ENCODE measurements around the gene CEACAM19.
"Not testable (repeated sequence)": the region's sequence is repeated elsewhere in the genome, so short reads cannot be mapped to it uniquely, and the experiment has no call there.

Gene CEACAM19

GRCh38 chr19:44675521-44675920, 4.2 kb downstream of the CEACAM19 start:
- DNase-seq (ENCODE audit: low spot score), result no peak

- DNase-seq (ENCODE audit: low spot score), result no peak
Measured at GRCh38 chr19:44677019-44677811, 5.9 kb downstream of the CEACAM19 start.

- no peak for DNase-seq (ENCODE audit: low spot score)
Measured at GRCh38 chr19:44680536-44680935, 9.3 kb downstream of the CEACAM19 start.

GRCh38 chr19:44681992-44682790, 10.9 kb downstream of the CEACAM19 start:
- no peak for DNase-seq (ENCODE audit: low spot score)

GRCh38 chr19:44682807-44683206, 11.5 kb downstream of the CEACAM19 start:
- DNase-seq (ENCODE audit: low spot score), result no peak

- no peak for DNase-seq (ENCODE audit: low spot score)
Measured at GRCh38 chr19:44683434-44684210, 12.3 kb downstream of the CEACAM19 start.

- DNase-seq (ENCODE audit: low spot score), result not testable (repeated sequence)
Measured at GRCh38 chr19:44684396-44684795, 13.1 kb downstream of the CEACAM19 start.

- DNase-seq (ENCODE audit: low spot score), result peak; percentile 25
Measured at GRCh38 chr19:44684892-44685863, 13.9 kb downstream of the CEACAM19 start.

- DNase-seq (ENCODE audit: low spot score), result peak; percentile 38
Measured at GRCh38 chr19:44685877-44686276, 14.6 kb downstream of the CEACAM19 start.

GRCh38 chr19:44686896-44687295, 15.6 kb downstream of the CEACAM19 start:
- DNase-seq (ENCODE audit: low spot score), result no peak

GRCh38 chr19:44687888-44688287, 16.6 kb downstream of the CEACAM19 start:
- no peak for DNase-seq (ENCODE audit: low spot score)

- DNase-seq (ENCODE audit: low spot score), result peak; percentile 32
Measured at GRCh38 chr19:44689290-44690130, 18.2 kb downstream of the CEACAM19 start.

- no peak for DNase-seq (ENCODE audit: low spot score)
Measured at GRCh38 chr19:44690131-44690440, 18.8 kb downstream of the CEACAM19 start.

- DNase-seq (ENCODE audit: low spot score), result no peak
Measured at GRCh38 chr19:44692379-44692721, 21.1 kb downstream of the CEACAM19 start.

GRCh38 chr19:44694184-44694579, 22.9 kb downstream of the CEACAM19 start:
- no peak for DNase-seq (ENCODE audit: low spot score)

- no peak for DNase-seq (ENCODE audit: low spot score)
Measured at GRCh38 chr19:44696939-44697669, 25.8 kb downstream of the CEACAM19 start.

- DNase-seq (ENCODE audit: low spot score), result no peak
Measured at GRCh38 chr19:44697670-44698034, 26.4 kb downstream of the CEACAM19 start.

GRCh38 chr19:44698492-44699201, 27.4 kb downstream of the CEACAM19 start, which contains the start of gene CEACAM16:
Gene CEACAM16 (plus strand): TSS chr19:44699151. CDS start chr19:44701457, 2,306 bp downstream.
- no peak for DNase-seq (ENCODE audit: low spot score)

- no peak for DNase-seq (ENCODE audit: low spot score)
Measured at GRCh38 chr19:44700547-44700946, 29.3 kb downstream of the CEACAM19 start.
